ENCODE measurements around the gene TARS1. TPM values are rescaled to one million over a fixed set of nuclear protein-coding genes. Genes with fewer than 3 reads are reported as not detected.

TARS1 gene
- total and polyA plus RNA-seq, 10 of the 15 experiments (the other 5 are each of a cell fraction or from before 2014, with no cell fraction given), result 163 to 350 (median 228) TPM

GRCh38 chr5:33491941-33492340 is 51.2 kb downstream of the TARS1 start:
- H3K27ac ChIP-seq (ENCODE audit: control insufficient read depth, insufficient read depth), result no peak overlapping the region
- no peaks in the 10 kb centered on the region for H4K20me1 ChIP-seq (ENCODE audit: control insufficient read depth, insufficient read depth)
- H3K79me2 ChIP-seq (ENCODE audit: control insufficient read depth, insufficient read depth, low read length), result no peaks in the 10 kb centered on the region
- no peak overlapping the region for H3K4me3 ChIP-seq
- H3K36me3 ChIP-seq (ENCODE audit: control insufficient read depth in 2 of 2, insufficient read depth in 2 of 2, low read length in 1 of 2), result no peaks in the 10 kb centered on the region
- no peak overlapping the region for H3K9ac ChIP-seq (ENCODE audit: control insufficient read depth, insufficient read depth, low read length)
- no TSS peak for BruUV-seq (replicated peaks)
- FAIRE-seq, result no peak
- in situ Hi-C loops (cut with MboI), result no loop called here
- POLR2A ChIA-PET, result no interaction called here
- no peak for ATAC-seq
- intact Hi-C loops (cut with micrococcal nuclease; ENCODE audit: unreplicated experiment), result no loop called here
- no peak for TF ChIP-seq TARDBP (IDR thresholded peaks at IDR 0.05; ENCODE audit: borderline replicate concordance)
- no peak for TF ChIP-seq ELK1 (IDR thresholded peaks at IDR 0.05; ENCODE audit: low read depth, low read length)
- TF ChIP-seq ZZZ3 (IDR thresholded peaks at IDR 0.05; ENCODE audit: control insufficient read depth, insufficient read length, low read depth), result no peak
- TF ChIP-seq E2F8 (IDR thresholded peaks at IDR 0.05; ENCODE audit: low read depth, partially characterized antibody), result no peak
- no peak for TF ChIP-seq SIN3A (IDR thresholded peaks at IDR 0.05; ENCODE audit: low read depth, low read length)
- TF ChIP-seq EP300 (IDR thresholded peaks at IDR 0.05; ENCODE audit: borderline replicate concordance in 1 of 2, control insufficient read depth in 1 of 2, low read depth in 2 of 2, low read length in 2 of 2), result no peak
- TF ChIP-seq ETV6 (conservative IDR thresholded peaks at IDR 0.05 in 1 of 2, IDR thresholded peaks at IDR 0.05 in 1 of 2; ENCODE audit: borderline replicate concordance in 1 of 2, low read depth in 1 of 2), result no peak
- TF ChIP-seq CHD2 (IDR thresholded peaks at IDR 0.05; ENCODE audit: borderline replicate concordance, low read depth, low read length), result no peak
- TF ChIP-seq JUNB (IDR thresholded peaks at IDR 0.05), result no peak
- TF ChIP-seq TCF12 (IDR thresholded peaks at IDR 0.05; ENCODE audit: low read depth, low read length), result no peak
- no peak for TF ChIP-seq CUX1 (IDR thresholded peaks at IDR 0.05; ENCODE audit: insufficient replicate concordance, low read depth, low read length)
- TF ChIP-seq SREBF1 (IDR thresholded peaks at IDR 0.05; ENCODE audit: low read length), result no peak
- no peak for TF ChIP-seq NBN (IDR thresholded peaks at IDR 0.05)
- no peak overlapping the region for H2AFZ ChIP-seq (ENCODE audit: control insufficient read depth, low read depth, low read length)
- no peak for DNase-seq (ENCODE audit: low read depth, low spot score)
- H3K4me2 ChIP-seq (ENCODE audit: control insufficient read depth, insufficient read depth), result no peak overlapping the region
- H3K27me3 ChIP-seq (replicated peaks in 1 of 2; ENCODE audit: control insufficient read depth in 2 of 2, insufficient read depth in 2 of 2, low read length in 1 of 2), result no peaks in the 10 kb centered on the region
- H3K9me3 ChIP-seq (replicated peaks; ENCODE audit: control insufficient read depth, insufficient read depth, low read length), result no peaks in the 10 kb centered on the region
- SMC1A ChIA-PET (ENCODE audit: uncharacterized antibody, unreplicated experiment), result no interaction called here
- RAD21 ChIA-PET (ENCODE audit: unreplicated experiment), result no interaction called here
- CTCF ChIA-PET, result interaction anchor here (1.1 kb wide), 1 partner anchor 56 kb away, joined by 3 read pairs; no protein-coding TSS in a partner anchor
- H3K4me1 ChIP-seq (ENCODE audit: control insufficient read depth, insufficient read depth, low read length), result no peaks in the 10 kb centered on the region
